ENCODE measurements around the gene BARHL1.

BARHL1 gene

DNA sequence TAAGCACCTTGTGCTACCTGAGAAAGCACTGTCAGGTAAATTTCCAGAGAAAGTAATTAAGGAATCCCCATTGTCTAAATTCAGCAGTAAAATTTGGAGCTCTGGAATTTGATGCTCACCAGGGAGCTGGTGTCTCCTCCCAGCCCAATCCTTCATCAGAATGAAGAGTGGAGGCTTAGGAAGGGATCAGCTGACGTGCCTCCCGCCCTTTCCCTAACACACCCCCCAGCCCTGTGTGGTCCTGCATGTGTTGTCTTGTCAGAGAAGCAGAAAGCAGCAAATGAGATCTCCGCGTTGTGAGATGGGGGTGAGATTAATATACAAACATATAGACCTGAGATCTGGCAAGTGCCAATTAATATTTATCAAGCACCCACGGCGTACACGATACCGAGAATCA lies 26.9 kb upstream of the BARHL1 start:
- H3K4me3 ChIP-seq (ENCODE audit: low read depth, low read length): no peak overlapping the region
- no peak for TF ChIP-seq CTCF (IDR thresholded peaks at IDR 0.05; ENCODE audit: low read depth, low read length)
- no peak for DNase-seq (ENCODE audit: low read depth, low spot score)
- in situ Hi-C loops (cut with HindIII; ENCODE audit: low sequenced_read_pairs): no loop called here

DNA sequence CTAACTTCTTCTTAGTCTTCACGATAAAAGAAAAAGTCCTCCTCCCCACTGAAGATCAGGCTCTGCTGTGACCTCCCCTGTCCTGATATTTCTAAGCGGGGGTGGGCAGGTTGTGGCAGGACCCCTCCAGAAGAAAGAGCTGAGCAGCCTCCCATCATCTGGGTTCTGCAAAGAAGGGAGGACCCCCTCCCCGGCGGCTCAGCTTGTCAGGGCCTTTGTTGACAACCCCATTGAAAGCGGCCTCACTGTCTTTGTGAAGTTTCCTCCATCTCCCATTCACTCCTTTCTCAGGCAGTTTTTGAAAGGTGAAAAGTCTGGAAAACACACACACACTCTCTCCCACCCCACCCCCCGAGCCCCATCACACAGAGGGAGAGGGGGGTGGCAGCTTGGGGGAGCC lies 26.2 kb upstream of the BARHL1 start:
- in situ Hi-C loops (cut with HindIII; ENCODE audit: low sequenced_read_pairs): no loop called here
- TF ChIP-seq CTCF (IDR thresholded peaks at IDR 0.05; ENCODE audit: low read depth, low read length): no peak
- H3K4me3 ChIP-seq (ENCODE audit: low read depth, low read length): no peak overlapping the region
- no peak for DNase-seq (ENCODE audit: low read depth, low spot score)

DNA sequence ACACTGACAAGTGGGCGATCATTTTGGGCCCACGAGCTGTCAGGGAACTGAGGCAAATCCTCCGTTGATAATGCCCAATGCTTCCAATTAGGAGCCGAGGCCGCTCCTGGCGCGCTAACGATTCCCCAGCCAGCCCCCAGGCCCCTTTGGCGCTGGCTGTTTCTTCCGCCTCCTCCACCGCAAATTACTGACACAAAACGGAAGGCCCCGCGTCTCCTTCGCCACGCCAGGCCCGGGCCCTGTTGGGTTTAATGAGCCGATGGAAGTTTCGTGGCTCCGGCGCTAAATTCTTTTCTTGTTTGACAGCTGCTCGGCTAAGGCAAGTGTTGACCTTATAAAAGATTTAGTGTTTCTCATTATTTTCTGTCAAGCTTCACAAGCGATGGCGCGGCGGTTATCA lies 25.7 kb upstream of the BARHL1 start:
- TF ChIP-seq CTCF (IDR thresholded peaks at IDR 0.05; ENCODE audit: low read depth, low read length): no peak
- in situ Hi-C loops (cut with HindIII; ENCODE audit: low sequenced_read_pairs): no loop called here
- DNase-seq (ENCODE audit: low read depth, low spot score): no peak
- H3K4me3 ChIP-seq (ENCODE audit: low read depth, low read length): no peak overlapping the region

DNA sequence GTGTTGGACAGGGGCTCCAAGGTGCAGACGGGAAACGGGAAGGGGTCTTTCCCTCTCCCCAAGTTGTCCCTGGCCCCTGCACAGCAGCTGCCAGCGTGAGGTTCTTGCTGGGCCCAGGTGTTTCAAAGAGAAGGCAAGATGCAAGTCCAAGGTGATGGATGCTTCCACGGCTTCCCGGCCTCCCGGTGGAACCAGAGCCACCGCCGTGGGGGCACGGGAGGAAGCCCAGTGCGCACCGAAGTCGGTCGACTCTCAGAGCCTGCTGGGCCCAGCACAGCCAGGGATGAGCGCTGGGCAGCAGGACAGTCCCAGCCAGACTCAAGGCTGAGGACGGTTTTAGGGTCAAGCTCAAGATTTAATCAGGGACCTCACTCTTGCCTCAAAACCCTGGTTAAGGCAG lies 25.2 kb upstream of the BARHL1 start:
- in situ Hi-C loops (cut with HindIII; ENCODE audit: low sequenced_read_pairs): no loop called here
- no peak overlapping the region for H3K4me3 ChIP-seq (ENCODE audit: low read depth, low read length)
- no peak for DNase-seq (ENCODE audit: low read depth, low spot score)
- no peak for TF ChIP-seq CTCF (IDR thresholded peaks at IDR 0.05; ENCODE audit: low read depth, low read length)

DNA sequence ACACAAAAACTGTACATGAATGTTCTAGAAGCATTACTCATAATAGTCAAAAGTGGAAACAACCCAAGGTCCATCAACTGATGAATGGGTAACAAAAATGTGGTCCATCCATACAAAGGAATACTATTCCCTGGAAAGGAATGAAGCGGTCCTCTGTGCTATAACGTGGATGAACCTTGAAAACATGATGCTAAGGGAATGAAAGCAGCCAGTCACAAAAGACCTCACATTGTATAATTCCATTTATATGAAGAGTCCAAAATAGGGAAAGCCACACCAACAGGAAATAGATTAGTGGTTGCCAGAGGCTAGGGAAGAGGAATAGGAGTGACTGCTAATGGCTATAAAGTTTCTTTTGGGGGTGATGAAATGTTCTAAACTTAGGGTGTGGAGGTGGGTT lies 22.7 kb upstream of the BARHL1 start:
- no peak for DNase-seq (ENCODE audit: low read depth, low spot score)
- in situ Hi-C loops (cut with HindIII; ENCODE audit: low sequenced_read_pairs): no loop called here
- TF ChIP-seq CTCF (IDR thresholded peaks at IDR 0.05; ENCODE audit: low read depth, low read length): no peak
- H3K4me3 ChIP-seq (ENCODE audit: low read depth, low read length): no peak overlapping the region

DNA sequence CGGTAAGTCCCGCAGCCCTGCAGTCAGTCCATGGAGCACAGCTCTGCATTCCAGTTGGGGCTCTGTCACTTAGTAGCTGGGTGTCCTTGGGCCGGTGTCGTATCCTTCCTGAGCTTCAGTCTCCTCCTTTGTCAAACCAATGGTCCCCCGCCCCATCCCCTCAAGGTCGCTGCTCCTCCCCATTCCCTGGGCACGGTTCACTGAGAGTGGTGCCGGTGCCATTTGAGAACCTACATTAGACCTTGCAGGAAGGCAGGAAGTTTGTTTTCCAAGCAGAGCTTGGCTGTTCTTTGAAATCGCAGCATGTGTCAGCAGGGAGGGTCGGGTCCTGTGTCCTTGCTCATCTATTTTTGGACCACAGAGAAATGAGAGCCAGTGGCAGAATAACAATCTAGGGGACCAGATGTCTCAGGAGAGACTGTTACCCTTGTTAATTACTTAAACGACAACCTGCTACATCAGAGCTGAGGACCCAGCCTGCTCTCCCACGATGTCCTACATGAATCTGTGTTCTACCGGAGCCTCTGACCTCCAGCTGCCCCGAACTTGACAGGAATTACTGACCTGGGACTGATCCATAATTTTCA lies 21.7 kb upstream of the BARHL1 start:
- TF ChIP-seq CTCF (IDR thresholded peaks at IDR 0.05; ENCODE audit: low read depth, low read length): no peak
- H3K4me3 ChIP-seq (ENCODE audit: low read depth, low read length): no peak overlapping the region

GRCh38 chr9:132562306-132562573 lies 20.2 kb upstream of the BARHL1 start:
- in situ Hi-C loops (cut with HindIII; ENCODE audit: low sequenced_read_pairs): no loop called here

More for the DNA sequence above, 21.7 kb upstream of the BARHL1 start:
- in situ Hi-C loops (cut with HindIII; ENCODE audit: low sequenced_read_pairs): no loop called here
- DNase-seq (ENCODE audit: low read depth, low spot score): no peak

More at GRCh38 chr9:132562306-132562573, 20.2 kb upstream of the BARHL1 start:
- no peak for DNase-seq (ENCODE audit: low read depth, low spot score)
- no peak overlapping the region for H3K4me3 ChIP-seq (ENCODE audit: low read depth, low read length)
- no peak for TF ChIP-seq CTCF (IDR thresholded peaks at IDR 0.05; ENCODE audit: low read depth, low read length)

Measured in astrocyte of the spinal cord (primary cell).